Sigmoid colon (tissue), 4 donors: ENCODE measurements around the gene TECR.
"Not testable (repeated sequence)": the region's sequence is repeated elsewhere in the genome, so short reads cannot be mapped to it uniquely, and the experiment has no call there.

Experiments used
- CTCF ChIP-seq, 4 experiments: fragments of 450-650 bp in 3 of 4; fragments of 200-600 bp in 1 of 4; IDR thresholded peaks; one replicate each; pipeline ENCODE4 v1.5.1; 2016 to 2019; ENCODE audit warnings: antibody characterized with exemption in 4 of 4, mild to moderate bottlenecking in 3 of 4, moderate library complexity in 2 of 4
- POLR2A ChIP-seq, 2 donors: fragments of 450-650 bp; IDR thresholded peaks; one replicate each; pipeline ENCODE4 v1.6.1; 2016; ENCODE audit warnings: antibody characterized with exemption in 2 of 2, mild to moderate bottlenecking in 2 of 2, moderate library complexity in 2 of 2
- POLR2AphosphoS5 ChIP-seq, 4 donors: sonication (generic); formaldehyde crosslinking; IDR thresholded peaks; one replicate each; pipeline ENCODE4 v1.6.1; 2017; ENCODE audit warnings: antibody characterized with exemption in 4 of 4

- TF ChIP-seq POLR2A, CTCF, POLR2AphosphoS5 (IDR thresholded peaks at IDR 0.05): not testable (repeated sequence)
These were observed 60.0 kb downstream of the TECR start for GRCh38 chr19:14589433-14589832.
